ENCODE measurements around the gene GOLPH3.

GOLPH3 gene

GRCh38 chr5:32170303-32171151 is 3.6 kb downstream of the GOLPH3 start:
- no peak for DNase-seq

GRCh38 chr5:32168460-32169033 is 5.6 kb downstream of the GOLPH3 start:
- DNase-seq, result no peak

GRCh38 chr5:32165597-32165996 is 8.5 kb downstream of the GOLPH3 start:
- DNase-seq, result no peak

GRCh38 chr5:32163785-32164184 is 10.3 kb downstream of the GOLPH3 start:
- no peak for DNase-seq

- no peak for DNase-seq
Observed at GRCh38 chr5:32163053-32163452, 11.1 kb downstream of the GOLPH3 start.

- no peak for DNase-seq
Observed at GRCh38 chr5:32160228-32160627, 13.9 kb downstream of the GOLPH3 start.

- no peak for DNase-seq
Observed at GRCh38 chr5:32159328-32160072, 14.6 kb downstream of the GOLPH3 start.

- no peak for DNase-seq
Observed at GRCh38 chr5:32158679-32158975, 15.5 kb downstream of the GOLPH3 start.

GRCh38 chr5:32157078-32157477 is 17.0 kb downstream of the GOLPH3 start:
- DNase-seq, result no peak

- DNase-seq, result no peak
Observed at GRCh38 chr5:32156635-32157034, 17.5 kb downstream of the GOLPH3 start.

GRCh38 chr5:32155211-32155610 is 18.9 kb downstream of the GOLPH3 start:
- no peak for DNase-seq

GRCh38 chr5:32153723-32154122 is 20.4 kb downstream of the GOLPH3 start:
- no peak for DNase-seq

- DNase-seq, result no peak
Observed at GRCh38 chr5:32151198-32151597, 22.9 kb downstream of the GOLPH3 start.

- DNase-seq, result no peak
Observed at GRCh38 chr5:32150366-32150765, 23.8 kb downstream of the GOLPH3 start.

GRCh38 chr5:32147959-32148358 is 26.2 kb downstream of the GOLPH3 start:
- DNase-seq, result no peak

- no peak for DNase-seq
Observed at GRCh38 chr5:32147236-32147635, 26.9 kb downstream of the GOLPH3 start.

GRCh38 chr5:32145378-32145777 is 28.7 kb downstream of the GOLPH3 start:
- DNase-seq, result no peak

- no peak for DNase-seq
Observed at GRCh38 chr5:32144378-32145207, 29.5 kb downstream of the GOLPH3 start.

- DNase-seq, result no peak
Observed at GRCh38 chr5:32143617-32144377, 30.3 kb downstream of the GOLPH3 start.

- no peak for DNase-seq
Observed at GRCh38 chr5:32138839-32139493, 35.2 kb downstream of the GOLPH3 start.

- DNase-seq, result no peak
Observed at GRCh38 chr5:32136342-32136741, 37.8 kb downstream of the GOLPH3 start.

GRCh38 chr5:32135086-32135485 is 39.0 kb downstream of the GOLPH3 start:
- DNase-seq, result no peak

Data from NK-92 treated with Interleukin-12 subunit alpha and Interleukin-12 subunit beta, amount 100 ng/mL, for 24 hours (cell line).